SK-N-SH (cell line): ENCODE measurements around the gene IL1F10.
"Not testable (repeated sequence)": the region's sequence is repeated elsewhere in the genome, so short reads cannot be mapped to it uniquely, and the experiment has no call there.

Experiments used
- CHD2 ChIP-seq: fragments of 150-350 bp; IDR thresholded peaks from 2 replicates; pipeline ENCODE4 v1.6.1; 2018; ENCODE audit warnings: low read length; ENCODE audit not compliant: partially characterized antibody
- GABPA ChIP-seq: IDR thresholded peaks from 2 replicates; pipeline ENCODE4 v1.4.0; 2012; ENCODE audit warnings: low read depth, mild to moderate bottlenecking
- RAD21 ChIP-seq: IDR thresholded peaks from 2 replicates; pipeline ENCODE4 v1.6.1; 2012; ENCODE audit warnings: mild to moderate bottlenecking, low read length
- TAF1 ChIP-seq: IDR thresholded peaks from 2 replicates; pipeline ENCODE4 v1.6.1; 2012; ENCODE audit warnings: low read depth, mild to moderate bottlenecking, low read length, moderate library complexity, borderline replicate concordance
- TF ChIP-seq, protein P1 (sequence below): fragments of 200-600 bp; sonication (generic); IDR thresholded peaks from 2 replicates; pipeline ENCODE4 v1.6.1; 2017; ENCODE audit warnings: antibody characterized with exemption, mild to moderate bottlenecking, moderate library complexity

DNA sequence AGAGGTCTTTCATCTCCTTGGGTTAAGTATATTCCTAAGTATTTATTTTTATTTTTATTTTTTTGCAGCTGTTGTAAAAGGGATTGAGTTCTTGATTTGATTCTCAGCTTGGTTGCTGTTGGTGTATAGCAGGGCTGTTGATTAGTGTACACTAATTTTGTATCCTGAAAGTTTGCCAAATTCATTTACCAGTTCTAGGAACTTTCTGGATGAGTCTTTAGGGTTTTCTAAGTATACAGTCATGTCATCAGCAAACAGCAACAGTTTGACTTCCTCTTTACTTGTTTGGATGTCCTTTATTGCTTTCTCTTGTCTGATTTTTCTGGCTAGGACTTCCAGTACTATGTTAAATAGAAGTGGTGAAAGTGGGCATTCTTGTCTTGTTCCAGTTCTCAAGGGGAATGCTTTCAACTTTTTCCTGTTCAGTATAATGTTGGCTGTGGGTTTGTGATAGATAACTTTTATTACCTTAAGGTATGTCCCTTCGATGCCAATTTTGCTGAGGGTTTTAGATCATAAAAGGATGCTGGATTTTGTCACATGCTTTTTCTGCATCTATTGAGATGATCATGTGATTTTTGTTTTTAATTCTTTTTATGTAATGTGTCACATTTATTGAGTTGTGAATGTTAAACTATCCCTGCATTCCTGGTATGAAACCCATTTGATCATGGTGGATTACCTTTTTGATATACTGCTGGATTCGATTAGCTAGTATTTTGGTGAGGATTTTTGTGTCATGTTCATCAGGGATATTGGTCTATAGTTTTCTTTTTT is 29.3 kb downstream of the IL1F10 start:
- not testable (repeated sequence) for TF ChIP-seq GABPA, CHD2, RAD21, TAF1
- TF ChIP-seq, protein P1, sequence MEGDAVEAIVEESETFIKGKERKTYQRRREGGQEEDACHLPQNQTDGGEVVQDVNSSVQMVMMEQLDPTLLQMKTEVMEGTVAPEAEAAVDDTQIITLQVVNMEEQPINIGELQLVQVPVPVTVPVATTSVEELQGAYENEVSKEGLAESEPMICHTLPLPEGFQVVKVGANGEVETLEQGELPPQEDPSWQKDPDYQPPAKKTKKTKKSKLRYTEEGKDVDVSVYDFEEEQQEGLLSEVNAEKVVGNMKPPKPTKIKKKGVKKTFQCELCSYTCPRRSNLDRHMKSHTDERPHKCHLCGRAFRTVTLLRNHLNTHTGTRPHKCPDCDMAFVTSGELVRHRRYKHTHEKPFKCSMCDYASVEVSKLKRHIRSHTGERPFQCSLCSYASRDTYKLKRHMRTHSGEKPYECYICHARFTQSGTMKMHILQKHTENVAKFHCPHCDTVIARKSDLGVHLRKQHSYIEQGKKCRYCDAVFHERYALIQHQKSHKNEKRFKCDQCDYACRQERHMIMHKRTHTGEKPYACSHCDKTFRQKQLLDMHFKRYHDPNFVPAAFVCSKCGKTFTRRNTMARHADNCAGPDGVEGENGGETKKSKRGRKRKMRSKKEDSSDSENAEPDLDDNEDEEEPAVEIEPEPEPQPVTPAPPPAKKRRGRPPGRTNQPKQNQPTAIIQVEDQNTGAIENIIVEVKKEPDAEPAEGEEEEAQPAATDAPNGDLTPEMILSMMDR: not testable (repeated sequence)
